Activated CD4-positive, alpha-beta T cell treated with anti-CD3 and anti-CD28 coated beads, Interleukin-2, amount 50 U/mL, for 4 hours (primary cell): ENCODE measurements around the gene MPPED1.

ENCODE experiments used
- DNase-seq, 2 experiments: peaks; one replicate each; pipeline ENCODE4 v3.0.0-alpha.2; 2020

Gene MPPED1

GRCh38 chr22:43550024-43550620 lies 138.3 kb downstream of the MPPED1 start:
- DNase-seq = no peak

DNA sequence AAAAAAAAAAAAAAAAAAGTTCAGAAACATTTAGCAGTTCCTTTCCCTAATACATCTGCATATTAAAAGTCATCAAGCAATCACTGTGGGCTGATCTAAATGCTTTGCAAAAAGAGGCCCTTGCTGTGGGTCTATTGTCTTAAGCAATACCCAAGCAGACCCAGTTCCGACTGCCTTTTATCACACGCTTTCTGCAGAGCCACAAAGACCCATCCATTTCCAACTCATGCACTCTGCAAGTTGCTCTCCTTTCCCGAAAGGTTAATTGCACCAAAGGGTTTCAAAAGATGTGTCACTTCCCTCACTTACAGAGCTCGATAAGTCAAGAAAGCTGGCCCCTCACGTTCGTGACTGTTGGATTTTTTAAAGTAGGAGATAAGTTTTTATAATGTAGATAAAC lies 138.9 kb downstream of the MPPED1 start:
- DNase-seq = no peak

GRCh38 chr22:43553451-43554258 lies 141.8 kb downstream of the MPPED1 start:
- no peak for DNase-seq

- no peak for DNase-seq
Observed at GRCh38 chr22:43554259-43554636, 142.4 kb downstream of the MPPED1 start.

DNA sequence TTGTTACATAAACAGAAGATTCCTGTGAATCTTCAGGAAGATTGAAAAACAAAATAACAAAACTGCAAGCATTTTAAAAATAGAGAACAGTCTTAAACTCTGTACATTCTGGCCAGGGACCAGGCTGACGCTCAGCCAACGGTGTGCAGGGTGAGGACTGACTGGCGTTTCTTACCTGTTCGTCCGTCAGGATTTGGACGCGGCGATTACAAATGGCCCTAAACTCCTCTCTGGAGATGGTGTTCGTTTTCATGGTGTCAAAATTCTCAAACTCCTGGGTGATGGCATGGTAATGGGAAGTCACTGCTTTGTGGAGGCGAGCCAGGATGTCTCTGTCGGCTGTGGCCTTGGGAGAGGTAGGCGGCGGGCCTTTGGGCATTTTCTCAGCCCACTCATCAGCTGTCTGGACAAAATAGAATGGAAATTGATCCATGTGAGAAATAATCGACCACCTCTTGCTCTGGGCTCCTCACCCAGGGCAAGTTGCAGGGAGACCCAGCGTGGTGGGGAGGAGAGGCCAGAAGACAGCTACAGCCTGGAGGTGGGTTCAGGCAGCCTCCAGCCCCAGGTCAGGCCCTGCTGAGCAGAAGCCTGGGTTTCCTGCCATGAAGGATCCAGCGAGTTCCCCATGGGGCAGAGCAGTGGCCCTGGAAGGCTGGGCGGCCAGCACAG lies 143.0 kb downstream of the MPPED1 start:
- no peak for DNase-seq

DNA sequence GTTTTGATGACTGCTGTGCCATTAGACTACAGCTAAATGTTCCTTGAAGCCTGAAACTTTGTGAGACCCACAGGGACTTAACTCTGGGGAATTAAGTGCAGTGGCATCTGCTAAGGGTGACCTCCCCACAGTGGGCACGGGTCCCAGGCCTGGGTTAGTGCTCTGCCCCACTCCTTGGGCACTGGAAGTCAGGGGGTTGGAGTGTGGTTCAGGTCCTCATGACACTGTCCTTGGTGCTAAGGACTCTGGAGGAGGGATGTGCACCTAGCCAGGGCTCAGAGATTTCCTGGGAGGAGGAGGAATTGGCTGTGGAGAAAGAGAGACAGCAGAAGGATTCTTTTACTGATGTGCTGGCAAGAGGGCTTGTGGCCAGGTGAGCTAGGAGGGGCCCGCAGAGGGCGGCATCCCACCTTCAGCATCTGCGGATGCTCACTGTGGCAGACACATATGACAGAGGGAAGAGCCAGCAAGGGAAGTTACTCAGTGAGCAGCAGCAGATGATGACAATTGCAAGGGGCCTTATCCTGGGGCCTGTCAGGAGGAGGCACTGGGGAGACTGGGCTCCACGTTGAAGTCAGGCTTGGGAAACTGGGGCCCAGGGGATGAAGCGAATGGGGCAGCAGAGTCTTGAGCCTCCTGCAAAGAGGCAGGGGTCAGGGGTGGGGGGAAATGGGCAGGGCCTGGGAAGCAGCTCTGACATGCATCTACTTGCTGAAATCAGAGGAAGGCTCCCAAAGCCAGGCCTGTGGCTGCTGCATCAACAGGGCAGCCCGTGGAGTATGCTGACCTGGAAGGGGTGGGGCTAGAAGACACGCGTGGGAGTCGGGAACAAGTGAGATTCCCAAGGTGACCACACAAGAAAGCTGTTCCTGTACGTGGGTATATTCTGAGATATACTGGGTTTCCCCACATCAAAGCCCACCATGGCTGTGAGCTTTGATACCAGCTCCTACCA lies 144.0 kb downstream of the MPPED1 start:
- no peak for DNase-seq
